Mesothelial cell of epicardium (in vitro differentiated cells): ENCODE measurements around the gene FHL2. TPM values are rescaled to one million over a fixed set of nuclear protein-coding genes. Genes with fewer than 3 reads are reported as not detected.

Experiments
- DNase-seq, 2 experiments: peaks; one replicate each; pipeline ENCODE4 v3.0.0; 2021; ENCODE audit warnings: low spot score in 2 of 2; ENCODE audit not compliant: unreplicated experiment in 2 of 2
- H3K27ac Mint-ChIP-seq: 2 replicates; pipeline ENCODE4 v1.8.0; 2021; ENCODE audit warnings: mixed read lengths
- H3K27me3 Mint-ChIP-seq: 2 replicates; pipeline ENCODE4 v1.8.0; 2021; ENCODE audit warnings: low read depth, mixed read lengths
- H3K36me3 Mint-ChIP-seq: 2 replicates; pipeline ENCODE4 v1.8.0; 2021; ENCODE audit warnings: mixed read lengths
- H3K4me1 Mint-ChIP-seq: 2 replicates; pipeline ENCODE4 v1.8.0; 2021; ENCODE audit warnings: mixed read lengths
- H3K4me3 Mint-ChIP-seq: 2 replicates; pipeline ENCODE4 v1.8.0; 2021; ENCODE audit warnings: mild to moderate bottlenecking, moderate library complexity, mixed read lengths
- H3K9me3 Mint-ChIP-seq: 2 replicates; pipeline ENCODE4 v1.8.0; 2021; ENCODE audit warnings: mixed read lengths
- CTCF ChIP-seq: fragments of 200-600 bp; sonication (generic); IDR thresholded peaks from one replicate; pipeline ENCODE4 v1.5.0; 2021; ENCODE audit warnings: antibody characterized with exemption; ENCODE audit not compliant: unreplicated experiment
- total RNA-seq: library from RNA; stranded (reverse); gene quantifications from 3 replicates; pipeline ENCODE4 v1.2.1, GENCODE V29; 2021

The FHL2 gene
- total RNA-seq, 1 donor from 2014 or later, result 37.9 TPM

GRCh38 chr2:105364436-105365139 is 34.3 kb downstream of the FHL2 start:
- Mint-ChIP-seq H3K9me3 (no peaks in the 10 kb centered on the region), H3K27me3 (no peaks in the 10 kb centered on the region), H3K4me3 (no peak overlapping the region), H3K36me3 (peaks cover 34% of the 10 kb centered on the region), H3K27ac (no peak overlapping the region), H3K4me1 (peaks cover under 1% of the 10 kb centered on the region)
- no peak for DNase-seq
- TF ChIP-seq CTCF, result no peak

- peaks cover 42% of the 10 kb centered on the region for H3K36me3 Mint-ChIP-seq
- peak overlapping the region; percentile 30 for H3K27ac Mint-ChIP-seq
- no peaks in the 10 kb centered on the region for H3K4me1 Mint-ChIP-seq
- TF ChIP-seq CTCF, result no peak
- H3K4me3 Mint-ChIP-seq, result no peak overlapping the region
- no peaks in the 10 kb centered on the region for H3K9me3 Mint-ChIP-seq
- H3K27me3 Mint-ChIP-seq, result no peaks in the 10 kb centered on the region
- no peak for DNase-seq
Observed at GRCh38 chr2:105362862-105363591, 35.8 kb downstream of the FHL2 start.

GRCh38 chr2:105361102-105361889 is 37.6 kb downstream of the FHL2 start:
- no peak for TF ChIP-seq CTCF
- Mint-ChIP-seq H3K4me3 (no peak overlapping the region), H3K36me3 (peaks cover 47% of the 10 kb centered on the region), H3K9me3 (peaks cover 4% of the 10 kb centered on the region), H3K27ac (no peak overlapping the region), H3K4me1 (no peaks in the 10 kb centered on the region), H3K27me3 (no peaks in the 10 kb centered on the region)
- no peak for DNase-seq

GRCh38 chr2:105358593-105358992 is 40.3 kb downstream of the FHL2 start:
- Mint-ChIP-seq H3K4me3 (no peak overlapping the region), H3K36me3 (peaks cover 50% of the 10 kb centered on the region), H3K27ac (no peak overlapping the region), H3K4me1 (no peaks in the 10 kb centered on the region), H3K9me3 (peaks cover 4% of the 10 kb centered on the region), H3K27me3 (no peaks in the 10 kb centered on the region)
- no peak for TF ChIP-seq CTCF
- DNase-seq, result no peak

- H3K36me3 Mint-ChIP-seq, result peaks cover 51% of the 10 kb centered on the region
- DNase-seq, result no peak
- no peak overlapping the region for H3K4me3 Mint-ChIP-seq
- no peaks in the 10 kb centered on the region for H3K4me1 Mint-ChIP-seq
- H3K27me3 Mint-ChIP-seq, result no peaks in the 10 kb centered on the region
- H3K27ac Mint-ChIP-seq, result no peak overlapping the region
- TF ChIP-seq CTCF, result no peak
- peaks cover 4% of the 10 kb centered on the region for H3K9me3 Mint-ChIP-seq
Observed at GRCh38 chr2:105357122-105357521, 41.7 kb downstream of the FHL2 start.
